ENCODE results near the gene ZNF410.
"Not testable (repeated sequence)": the region's sequence is repeated elsewhere in the genome, so short reads cannot be mapped to it uniquely, and the experiment has no call there.

The ZNF410 gene

GRCh38 chr14:73887694-73888459, 1.2 kb downstream of the ZNF410 start:
- no peak for DNase-seq

GRCh38 chr14:73888460-73888725, 1.7 kb downstream of the ZNF410 start:
- DNase-seq: peak; percentile 18

- DNase-seq: no peak
These were observed 2.3 kb downstream of the ZNF410 start for GRCh38 chr14:73888971-73889370.

- DNase-seq: no peak
These were observed 2.7 kb downstream of the ZNF410 start for GRCh38 chr14:73889376-73889775.

- DNase-seq: not testable (repeated sequence)
These were observed 7.6 kb downstream of the ZNF410 start for GRCh38 chr14:73894180-73894687.

GRCh38 chr14:73895939-73896338, 9.3 kb downstream of the ZNF410 start:
- no peak for DNase-seq

GRCh38 chr14:73896521-73896920, 9.9 kb downstream of the ZNF410 start:
- no peak for DNase-seq

- no peak for DNase-seq
These were observed 16.4 kb downstream of the ZNF410 start for GRCh38 chr14:73903028-73903427.

- no peak for DNase-seq
These were observed 23.0 kb downstream of the ZNF410 start for GRCh38 chr14:73909681-73910080.

- DNase-seq: peak; percentile 4
These were observed 26.6 kb downstream of the ZNF410 start for GRCh38 chr14:73913256-73913655.

- no peak for DNase-seq
These were observed 29.7 kb downstream of the ZNF410 start for GRCh38 chr14:73916324-73916723.

- not testable (repeated sequence) for DNase-seq
These were observed 32.8 kb downstream of the ZNF410 start for GRCh38 chr14:73919457-73919856.

- DNase-seq: no peak
These were observed 37.7 kb downstream of the ZNF410 start for GRCh38 chr14:73924337-73924736.

GRCh38 chr14:73935666-73936065, 49.0 kb downstream of the ZNF410 start:
- DNase-seq: peak; percentile 5

GRCh38 chr14:73936548-73936947, 49.9 kb downstream of the ZNF410 start:
- DNase-seq: no peak

- DNase-seq: no peak
These were observed 50.4 kb downstream of the ZNF410 start for GRCh38 chr14:73937012-73937411.

- DNase-seq: no peak
These were observed 55.5 kb downstream of the ZNF410 start for GRCh38 chr14:73942180-73942579.

- DNase-seq: peak; percentile 8
These were observed 56.4 kb downstream of the ZNF410 start for GRCh38 chr14:73943083-73943482.

GRCh38 chr14:73944432-73945158, 57.9 kb downstream of the ZNF410 start:
- no peak for DNase-seq

- no peak for DNase-seq
These were observed 58.6 kb downstream of the ZNF410 start for GRCh38 chr14:73945159-73945670.

GRCh38 chr14:73949752-73950734, 63.4 kb downstream of the ZNF410 start, which contains the start of the genes COQ6 and FAM161B:
Gene COQ6 (plus strand): TSS chr14:73950302. CDS start chr14:73950333, 31 bp downstream.
Gene FAM161B (minus strand): TSS chr14:73950094. CDS start chr14:73950026, 68 bp downstream.
- DNase-seq: peak; percentile 96

- peak; percentile 13 for DNase-seq
These were observed 67.1 kb downstream of the ZNF410 start for GRCh38 chr14:73953731-73954130.
